Measurements from ENCODE around the gene C19orf67. TPM values are rescaled to one million over a fixed set of nuclear protein-coding genes. Genes with fewer than 3 reads are reported as not detected.
A peak's percentile ranks its signal among the peaks of the same experiment; 100 is the strongest.

The C19orf67 gene
- polyA plus RNA-seq, 1 donor = 0.10 TPM

DNA sequence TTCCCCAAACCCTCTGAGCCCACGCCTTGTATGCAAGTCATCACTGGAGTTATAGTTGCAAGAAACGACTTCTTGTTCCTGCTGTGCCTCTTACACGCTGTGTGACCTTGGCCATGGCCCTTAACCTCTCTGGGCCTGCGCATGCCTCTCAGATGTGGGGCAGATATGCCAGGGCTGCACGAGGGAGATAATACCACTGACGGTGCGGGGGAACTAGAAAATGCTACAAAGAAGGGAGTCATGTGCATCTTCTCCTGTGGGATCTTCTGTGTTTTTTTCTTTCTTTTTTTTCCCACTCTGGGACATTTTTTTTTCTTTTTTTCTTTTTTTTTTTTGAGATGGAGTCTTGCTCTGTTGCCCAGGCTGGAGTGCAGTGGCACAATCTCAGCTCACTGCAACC, 9.3 kb upstream of the C19orf67 start:
- H3K9me3 ChIP-seq (ENCODE audit: control insufficient read depth, low read depth, low read length) = peaks cover 3% of the 10 kb centered on the region
- DNase-seq = no peak
- 68% methylated on average over 3 of the region's 7 CpGs for WGBS (ENCODE audit: insufficient coverage, low lambda C conversion rate)
- H3K4me1 ChIP-seq (ENCODE audit: control insufficient read depth, insufficient read depth, low read length) = peaks cover 7% of the 10 kb centered on the region
- no peak overlapping the region for H3K4me3 ChIP-seq (ENCODE audit: low read length)
- H3K27ac ChIP-seq (ENCODE audit: low read length) = no peak overlapping the region
- H3K27me3 ChIP-seq (ENCODE audit: control insufficient read depth, insufficient read depth, low read length) = no peaks in the 10 kb centered on the region
- peaks cover 19% of the 10 kb centered on the region for H3K36me3 ChIP-seq (ENCODE audit: control insufficient read depth, insufficient read depth, low read length)

DNA sequence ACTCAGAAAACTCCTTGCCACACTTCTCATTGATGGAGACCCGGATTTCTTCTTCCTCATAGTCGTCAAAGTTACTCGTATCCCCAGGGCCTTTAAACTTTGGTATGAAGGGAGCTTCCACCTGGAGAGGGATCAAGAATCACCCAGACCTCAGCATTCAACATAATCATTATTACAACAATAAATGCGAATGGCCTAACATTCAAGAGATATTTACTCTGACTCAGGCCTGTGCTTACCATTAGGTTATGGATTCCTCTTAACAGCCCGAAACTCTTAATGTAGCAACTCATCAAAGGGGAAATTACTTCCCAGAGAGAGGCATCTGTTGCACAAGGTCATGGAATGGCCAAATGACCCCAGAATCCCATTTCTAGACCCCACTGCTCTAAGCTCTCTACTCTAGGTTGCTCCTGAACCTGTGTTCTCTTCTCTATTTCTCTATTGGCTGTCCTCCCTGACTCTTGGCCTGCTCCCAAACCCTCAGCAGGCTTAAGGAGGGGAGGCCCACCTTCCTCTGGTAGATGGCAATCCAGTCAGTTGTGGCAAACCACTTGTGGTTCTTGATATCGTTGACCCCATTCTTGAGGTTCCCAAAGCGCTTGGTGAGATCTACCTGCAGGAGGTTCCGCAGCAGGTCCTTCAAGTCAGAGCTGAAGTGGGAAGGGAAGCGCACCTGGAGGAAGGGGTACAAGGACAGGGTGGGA, 7.7 kb upstream of the C19orf67 start:
- Histone ChIP-seq H3K4me3 (ENCODE audit: low read length) (no peak overlapping the region), H3K27me3 (ENCODE audit: control insufficient read depth, insufficient read depth, low read length) (no peaks in the 10 kb centered on the region), H3K9me3 (ENCODE audit: control insufficient read depth, low read depth, low read length) (peaks cover 3% of the 10 kb centered on the region), H3K4me1 (ENCODE audit: control insufficient read depth, insufficient read depth, low read length) (peaks cover 13% of the 10 kb centered on the region), H3K36me3 (ENCODE audit: control insufficient read depth, insufficient read depth, low read length) (peaks cover 27% of the 10 kb centered on the region), H3K27ac (ENCODE audit: low read length) (no peak overlapping the region)
- no peak for DNase-seq
- WGBS (ENCODE audit: insufficient coverage, low lambda C conversion rate) = no CpG with 5 or more reads among the region's 9 CpGs

DNA sequence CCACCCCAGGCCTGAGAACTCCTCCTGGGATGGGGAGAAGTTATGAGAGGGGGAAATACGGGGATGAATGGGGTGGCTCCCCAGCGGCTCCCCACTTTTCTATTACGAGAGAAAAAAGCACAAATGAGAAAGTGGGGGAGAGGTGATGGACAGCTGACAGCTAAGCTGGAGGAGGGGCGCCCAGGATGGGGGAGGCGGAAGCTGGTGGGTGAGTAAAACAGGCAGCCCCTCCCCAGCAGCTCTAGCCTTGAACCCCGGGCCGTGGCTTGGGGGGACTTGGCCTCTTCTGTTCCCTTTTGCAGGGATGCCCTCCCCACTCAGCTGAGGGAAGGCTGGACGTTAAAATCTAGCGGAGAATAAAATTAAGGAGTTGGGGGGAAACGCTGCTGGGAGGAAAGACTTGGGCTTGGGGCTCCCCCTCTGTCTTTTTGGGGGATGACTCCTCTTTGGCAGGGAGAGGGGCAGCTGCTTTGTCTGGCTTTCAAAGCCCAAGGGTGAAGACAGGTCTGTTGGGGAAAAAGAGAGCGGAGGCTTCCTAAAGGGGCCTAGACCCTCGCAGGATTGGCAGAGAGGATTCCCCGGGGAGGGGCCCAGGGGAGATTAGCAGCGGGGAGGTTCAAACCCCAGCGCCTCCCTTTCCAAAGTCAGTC, 6.4 kb upstream of the C19orf67 start:
- H3K4me1 ChIP-seq (ENCODE audit: control insufficient read depth, insufficient read depth, low read length) = peaks cover 13% of the 10 kb centered on the region
- H3K4me3 ChIP-seq (ENCODE audit: low read length) = peak overlapping the region; percentile 86
- WGBS (ENCODE audit: insufficient coverage, low lambda C conversion rate) = 19% methylated on average over 4 of the region's 15 CpGs
- no peak for DNase-seq
- no peaks in the 10 kb centered on the region for H3K27me3 ChIP-seq (ENCODE audit: control insufficient read depth, insufficient read depth, low read length)
- peaks cover 19% of the 10 kb centered on the region for H3K36me3 ChIP-seq (ENCODE audit: control insufficient read depth, insufficient read depth, low read length)
- peak overlapping the region; percentile 88 for H3K27ac ChIP-seq (ENCODE audit: low read length)
- H3K9me3 ChIP-seq (ENCODE audit: control insufficient read depth, low read depth, low read length) = peaks cover 3% of the 10 kb centered on the region

DNA sequence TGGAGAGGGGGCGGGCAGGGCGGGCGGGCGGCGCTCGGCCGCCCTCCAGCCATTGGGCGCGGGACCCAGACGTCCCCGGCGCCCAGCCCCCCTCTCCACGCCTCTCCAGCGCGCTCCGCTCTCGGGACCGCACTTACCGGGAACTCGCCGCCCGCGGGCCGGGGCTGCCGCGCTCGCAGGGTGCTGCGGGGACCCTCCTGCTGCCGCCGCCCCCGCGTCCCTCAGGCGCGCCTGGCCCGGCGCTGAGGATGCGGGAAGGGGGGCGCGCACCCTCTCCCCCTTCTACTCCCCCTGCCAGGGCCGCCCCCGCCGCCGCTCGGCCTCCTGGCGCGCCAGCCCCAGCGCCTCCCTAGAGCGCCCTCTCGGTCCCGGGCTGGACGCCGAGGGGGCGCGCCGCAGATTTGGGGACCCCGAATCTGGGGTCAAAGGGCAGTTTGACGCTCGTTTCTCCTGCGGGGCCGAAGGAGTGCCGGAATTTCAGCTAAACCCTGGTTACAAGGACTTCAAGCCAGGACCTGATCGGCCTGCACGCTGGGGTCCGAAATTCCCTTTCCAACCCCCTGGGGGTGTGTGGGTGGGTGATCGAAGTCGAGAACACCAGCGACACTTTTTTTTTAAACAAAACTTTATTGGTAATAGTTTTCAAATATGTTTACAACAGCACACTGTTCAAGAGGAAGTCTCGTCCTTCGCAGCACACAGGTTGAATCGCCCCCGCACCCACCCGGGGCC, 5.7 kb upstream of the C19orf67 start:
- no peaks in the 10 kb centered on the region for H3K27me3 ChIP-seq (ENCODE audit: control insufficient read depth, insufficient read depth, low read length)
- WGBS (ENCODE audit: insufficient coverage, low lambda C conversion rate) = no CpG with 5 or more reads among the region's 72 CpGs

DNA sequence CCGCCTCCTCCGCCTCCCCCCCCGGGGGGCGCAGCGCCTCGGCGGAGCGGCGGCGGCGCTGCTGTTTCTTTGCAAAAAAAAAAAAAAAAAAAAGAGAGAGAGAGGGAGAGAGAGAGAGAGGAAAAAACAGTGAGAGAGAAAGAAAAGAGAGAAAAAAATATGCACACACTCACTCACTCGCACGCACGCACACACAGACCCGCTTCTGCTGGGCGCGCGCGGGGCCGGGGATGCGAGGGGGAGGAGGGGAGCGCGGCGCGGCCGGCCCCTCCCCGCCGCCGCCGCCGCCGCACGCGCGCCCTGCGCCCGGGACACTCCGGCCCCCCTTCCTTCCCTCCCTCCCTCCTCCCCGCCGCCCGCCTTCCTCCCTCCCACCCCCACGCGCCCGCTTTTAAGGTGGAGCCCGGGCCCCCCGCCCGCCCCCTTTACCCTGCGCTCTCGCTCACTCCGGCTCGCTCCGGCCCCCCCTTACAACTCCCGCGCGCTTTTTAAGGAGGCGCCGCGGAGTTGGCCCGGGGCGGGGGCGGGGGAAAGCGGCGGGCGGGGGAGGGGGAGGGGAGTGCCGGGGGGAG, 5.0 kb upstream of the C19orf67 start, which contains the start of gene SAMD1:
Gene SAMD1, minus strand, starts transcription at position 243 of the 572 bp plus-strand sequence.
- Histone ChIP-seq H3K4me1 (ENCODE audit: control insufficient read depth, insufficient read depth, low read length) (peaks cover 13% of the 10 kb centered on the region), H3K27me3 (ENCODE audit: control insufficient read depth, insufficient read depth, low read length) (no peaks in the 10 kb centered on the region), H3K27ac (ENCODE audit: low read length) (peak within 1 kb of the TSS; percentile 88), H3K36me3 (ENCODE audit: control insufficient read depth, insufficient read depth, low read length) (peaks cover 12% of the 10 kb centered on the region), H3K9me3 (ENCODE audit: control insufficient read depth, low read depth, low read length) (peaks cover 3% of the 10 kb centered on the region), H3K4me3 (ENCODE audit: low read length) (peak within 1 kb of the TSS; percentile 86)
- WGBS (ENCODE audit: insufficient coverage, low lambda C conversion rate) = 0% methylated on average over 5 of the region's 65 CpGs
- DNase-seq = peak in 1 of 2 donors; percentile 81

More for the DNA sequence above, 5.7 kb upstream of the C19orf67 start:
- Histone ChIP-seq H3K36me3 (ENCODE audit: control insufficient read depth, insufficient read depth, low read length) (peaks cover 12% of the 10 kb centered on the region), H3K9me3 (ENCODE audit: control insufficient read depth, low read depth, low read length) (peaks cover 3% of the 10 kb centered on the region), H3K4me3 (ENCODE audit: low read length) (peak overlapping the region; percentile 86), H3K4me1 (ENCODE audit: control insufficient read depth, insufficient read depth, low read length) (peaks cover 13% of the 10 kb centered on the region), H3K27ac (ENCODE audit: low read length) (peak overlapping the region; percentile 88)
- DNase-seq = peak; percentile 69 to 88

DNA sequence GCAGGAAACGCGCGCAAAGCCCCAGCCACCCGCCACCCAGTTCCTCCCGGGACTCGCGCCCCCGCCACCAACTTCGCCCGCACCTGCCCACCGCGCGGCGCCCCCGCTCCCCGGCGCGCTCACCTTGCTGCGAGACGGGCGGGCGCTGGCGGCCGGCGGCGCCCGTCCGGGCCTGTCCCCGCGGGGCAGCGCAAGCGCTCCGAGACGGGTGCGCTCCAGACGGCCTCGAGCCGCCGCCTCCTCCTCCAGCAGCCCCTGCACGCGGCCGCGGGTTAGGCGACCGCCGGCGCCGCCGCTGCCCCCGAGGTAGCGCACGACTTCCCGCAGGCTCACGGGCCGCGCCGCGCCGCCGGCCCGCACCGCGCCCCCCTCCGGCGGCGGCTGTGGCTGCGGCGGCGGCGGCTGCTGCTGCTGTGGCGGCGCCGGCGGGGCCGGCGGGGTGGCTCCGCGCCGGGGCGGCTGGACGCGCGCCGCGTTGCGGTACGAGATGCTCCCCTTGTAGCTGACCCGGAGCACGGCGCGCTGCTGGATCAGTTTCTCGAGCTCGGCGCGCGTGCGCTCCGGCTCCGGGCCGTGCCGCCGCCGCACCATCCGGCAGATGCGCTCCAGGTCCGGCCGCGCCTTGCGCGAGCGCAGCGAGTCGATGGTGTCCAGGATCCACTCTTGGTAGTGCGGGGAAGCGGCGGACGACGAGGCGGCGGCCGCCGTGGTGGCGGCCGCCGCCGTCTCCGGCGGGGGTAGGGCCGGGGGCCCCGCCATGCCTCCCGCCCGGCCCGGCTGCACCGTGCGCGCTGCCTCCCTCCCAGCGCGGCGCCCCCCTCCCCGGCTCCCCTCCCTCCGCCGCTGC, 4.3 kb upstream of the C19orf67 start:
- peak in 1 of 2 donors; percentile 59 for DNase-seq
- peaks cover 16% of the 10 kb centered on the region for H3K4me1 ChIP-seq (ENCODE audit: control insufficient read depth, insufficient read depth, low read length)
- no CpG with 5 or more reads among the region's 142 CpGs for WGBS (ENCODE audit: insufficient coverage, low lambda C conversion rate)

DNA sequence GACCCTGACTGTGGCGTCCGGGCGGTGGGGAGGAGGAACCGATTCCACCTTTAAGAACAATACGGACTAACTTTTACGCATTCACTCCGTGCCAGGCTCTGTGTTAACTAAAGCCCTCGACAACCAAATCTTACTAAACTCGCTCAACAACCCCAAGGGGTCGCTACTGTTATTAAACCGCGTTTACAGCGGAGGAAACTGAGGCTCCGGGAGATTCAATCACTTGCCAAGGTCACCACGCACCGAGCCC, 3.8 kb upstream of the C19orf67 start:
- Histone ChIP-seq H3K4me1 (ENCODE audit: control insufficient read depth, insufficient read depth, low read length) (peaks cover 16% of the 10 kb centered on the region), H3K4me3 (ENCODE audit: low read length) (peak overlapping the region; percentile 51), H3K9me3 (ENCODE audit: control insufficient read depth, low read depth, low read length) (peaks cover 3% of the 10 kb centered on the region), H3K36me3 (ENCODE audit: control insufficient read depth, insufficient read depth, low read length) (peaks cover 12% of the 10 kb centered on the region), H3K27ac (ENCODE audit: low read length) (no peak overlapping the region), H3K27me3 (ENCODE audit: control insufficient read depth, insufficient read depth, low read length) (no peaks in the 10 kb centered on the region)
- DNase-seq = no peak
- WGBS (ENCODE audit: insufficient coverage, low lambda C conversion rate) = no CpG with 5 or more reads among the region's 16 CpGs

More for the DNA sequence above, 4.3 kb upstream of the C19orf67 start:
- H3K36me3 ChIP-seq (ENCODE audit: control insufficient read depth, insufficient read depth, low read length) = peaks cover 12% of the 10 kb centered on the region
- H3K9me3 ChIP-seq (ENCODE audit: control insufficient read depth, low read depth, low read length) = peaks cover 3% of the 10 kb centered on the region
- H3K4me3 ChIP-seq (ENCODE audit: low read length) = peak overlapping the region; percentile 51
- no peak overlapping the region for H3K27ac ChIP-seq (ENCODE audit: low read length)
- no peaks in the 10 kb centered on the region for H3K27me3 ChIP-seq (ENCODE audit: control insufficient read depth, insufficient read depth, low read length)

DNA sequence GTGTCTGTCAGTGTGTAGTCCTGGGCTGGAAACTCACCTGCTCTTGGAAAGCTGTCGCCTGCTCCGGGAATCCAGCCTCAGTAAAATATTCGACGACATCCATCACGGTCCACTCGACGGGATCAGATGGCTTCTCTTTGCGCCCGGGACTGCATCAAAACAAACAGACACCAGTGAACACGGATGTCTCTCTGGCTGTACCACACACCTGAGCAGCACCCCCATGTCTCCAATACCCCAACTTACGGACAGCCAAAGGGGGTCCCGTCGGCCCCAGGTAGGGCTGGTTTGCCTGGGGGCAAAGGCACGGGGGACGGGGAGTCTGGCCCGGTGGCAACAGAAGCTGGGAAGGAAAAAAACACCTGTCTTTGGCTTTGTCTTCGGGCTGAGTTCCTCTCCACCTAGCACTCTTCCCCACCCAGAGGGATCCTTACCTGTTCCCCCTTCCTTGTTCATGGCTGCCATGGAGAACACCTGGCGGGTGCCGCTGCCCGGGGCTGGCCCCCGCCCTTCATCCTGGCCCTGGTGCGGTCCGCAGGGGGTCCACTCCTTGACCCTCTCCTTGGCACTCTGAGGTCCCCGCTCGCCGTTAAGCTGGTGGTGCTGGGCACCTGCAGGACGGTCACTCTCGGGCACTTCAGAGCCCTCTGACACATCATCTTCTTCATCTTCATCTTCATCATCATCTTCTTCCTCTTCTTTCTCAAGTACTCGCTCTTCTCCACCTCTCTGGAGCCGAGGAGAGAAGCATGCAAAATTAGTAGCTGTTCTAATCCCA, 3.2 kb upstream of the C19orf67 start:
- WGBS (ENCODE audit: insufficient coverage, low lambda C conversion rate) = no CpG with 5 or more reads among the region's 30 CpGs
- Histone ChIP-seq H3K4me1 (ENCODE audit: control insufficient read depth, insufficient read depth, low read length) (peaks cover 16% of the 10 kb centered on the region), H3K27me3 (ENCODE audit: control insufficient read depth, insufficient read depth, low read length) (no peaks in the 10 kb centered on the region), H3K27ac (ENCODE audit: low read length) (no peak overlapping the region), H3K9me3 (ENCODE audit: control insufficient read depth, low read depth, low read length) (peaks cover 3% of the 10 kb centered on the region), H3K4me3 (ENCODE audit: low read length) (peak overlapping the region; percentile 51), H3K36me3 (ENCODE audit: control insufficient read depth, insufficient read depth, low read length) (peaks cover 12% of the 10 kb centered on the region)
- DNase-seq = no peak

DNA sequence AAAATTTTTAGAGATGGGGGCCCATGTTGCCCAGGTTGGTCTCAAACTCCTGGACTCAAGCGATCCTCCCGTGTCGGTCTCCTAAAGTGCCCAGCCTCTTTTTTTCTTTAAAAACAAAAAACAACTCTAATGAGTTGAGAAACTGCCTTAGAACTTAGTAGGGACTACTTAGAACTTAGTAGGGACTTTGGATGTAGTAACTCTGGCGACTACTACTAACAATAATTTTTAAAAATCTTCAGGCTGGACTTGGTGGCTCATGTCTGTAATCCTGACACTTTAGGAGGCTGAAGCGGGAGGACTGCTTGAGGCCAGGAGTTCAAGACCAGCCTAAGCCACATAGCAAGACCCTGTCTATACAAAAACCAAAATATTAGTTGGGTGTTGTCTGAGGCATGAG, 515 bp upstream of the C19orf67 start:
- Histone ChIP-seq H3K9me3 (ENCODE audit: control insufficient read depth, low read depth, low read length) (no peaks in the 10 kb centered on the region), H3K27me3 (ENCODE audit: control insufficient read depth, insufficient read depth, low read length) (no peaks in the 10 kb centered on the region), H3K4me3 (ENCODE audit: low read length) (peak overlapping the region; percentile 15), H3K36me3 (ENCODE audit: control insufficient read depth, insufficient read depth, low read length) (peaks cover 12% of the 10 kb centered on the region), H3K27ac (ENCODE audit: low read length) (no peak overlapping the region), H3K4me1 (ENCODE audit: control insufficient read depth, insufficient read depth, low read length) (peaks cover 16% of the 10 kb centered on the region)
- WGBS (ENCODE audit: insufficient coverage, low lambda C conversion rate) = no CpG with 5 or more reads among the region's 5 CpGs
- no peak for DNase-seq

Data from large intestine (tissue), 3 donors.